Prostate gland (tissue), 2 donors: Measurements from ENCODE around the gene FBXO44. TPM values are rescaled to one million over a fixed set of nuclear protein-coding genes. Genes with fewer than 3 reads are reported as not detected.

Experiments
- DNase-seq: peaks from one replicate; pipeline ENCODE4 v3.0.0-alpha.2; 2019; ENCODE audit warnings: low spot score
- H3K27ac ChIP-seq, 2 donors: fragments of 200-600 bp; sonication (generic); 2 replicates each; pipeline ENCODE4 v1.5.1; 2017 to 2019
- H3K27me3 ChIP-seq: fragments of 200-600 bp; sonication (generic); replicated peaks from 2 replicates; pipeline ENCODE4 v1.5.1; 2019; ENCODE audit not compliant: insufficient read depth
- H3K36me3 ChIP-seq, 2 donors: fragments of 200-600 bp; sonication (generic); 1 replicate in 1 of 2; 2 replicates in 1 of 2; pipeline versions ENCODE4 v1.5.1 to v1.8.1; 2017 to 2019
- H3K4me1 ChIP-seq: fragments of 200-600 bp; sonication (generic); replicated peaks from 2 replicates; pipeline ENCODE4 v1.5.1; 2019
- H3K4me3 ChIP-seq, 2 donors: fragments of 200-600 bp; sonication (generic); 2 replicates each; pipeline ENCODE4 v1.5.1; 2017 to 2019
- H3K9me3 ChIP-seq: fragments of 200-600 bp; sonication (generic); 2 replicates; pipeline ENCODE4 v1.5.1; 2017
- POLR2A ChIP-seq: fragments of 450-650 bp; IDR thresholded peaks from one replicate; pipeline ENCODE4 v1.6.1; 2016; ENCODE audit warnings: antibody characterized with exemption, mild to moderate bottlenecking
- POLR2AphosphoS5 ChIP-seq: sonication (generic); formaldehyde crosslinking; IDR thresholded peaks from one replicate; pipeline ENCODE4 v1.6.1; 2017; ENCODE audit warnings: antibody characterized with exemption
- WGBS: methylation state at CpG from one replicate; pipeline ENCODE4 v1.1.5; 2018; 5-methylcytosine and 5-hydroxymethylcytosine counted together
- intact Hi-C: fragments of 100-400 bp; cut with DNase I; formaldehyde crosslinking; loops from one replicate; pipeline ENCODE4 v1.14.2; 2022
- total RNA-seq, 2 donors: library from RNA; depleted of rRNA; stranded (reverse); fragments of >200 nt; gene quantifications; one replicate each; pipeline ENCODE4 v1.1.0, GENCODE V29; 2016
- TF ChIP-seq, protein P1 (sequence below), 4 experiments: fragments of 200-600 bp in 2 of 4; fragments of 450-650 bp in 2 of 4; sonication (generic) in 2 of 4; IDR thresholded peaks; 1 replicate in 3 of 4; 2 replicates in 1 of 4; pipeline ENCODE4 v1.5.1; 2016 to 2019; ENCODE audit warnings: antibody characterized with exemption in 4 of 4, mild to moderate bottlenecking in 2 of 4, moderate library complexity in 2 of 4

Gene FBXO44
- total RNA-seq, 2 donors from 2014 or later: 29.5 to 51.2 TPM

DNA sequence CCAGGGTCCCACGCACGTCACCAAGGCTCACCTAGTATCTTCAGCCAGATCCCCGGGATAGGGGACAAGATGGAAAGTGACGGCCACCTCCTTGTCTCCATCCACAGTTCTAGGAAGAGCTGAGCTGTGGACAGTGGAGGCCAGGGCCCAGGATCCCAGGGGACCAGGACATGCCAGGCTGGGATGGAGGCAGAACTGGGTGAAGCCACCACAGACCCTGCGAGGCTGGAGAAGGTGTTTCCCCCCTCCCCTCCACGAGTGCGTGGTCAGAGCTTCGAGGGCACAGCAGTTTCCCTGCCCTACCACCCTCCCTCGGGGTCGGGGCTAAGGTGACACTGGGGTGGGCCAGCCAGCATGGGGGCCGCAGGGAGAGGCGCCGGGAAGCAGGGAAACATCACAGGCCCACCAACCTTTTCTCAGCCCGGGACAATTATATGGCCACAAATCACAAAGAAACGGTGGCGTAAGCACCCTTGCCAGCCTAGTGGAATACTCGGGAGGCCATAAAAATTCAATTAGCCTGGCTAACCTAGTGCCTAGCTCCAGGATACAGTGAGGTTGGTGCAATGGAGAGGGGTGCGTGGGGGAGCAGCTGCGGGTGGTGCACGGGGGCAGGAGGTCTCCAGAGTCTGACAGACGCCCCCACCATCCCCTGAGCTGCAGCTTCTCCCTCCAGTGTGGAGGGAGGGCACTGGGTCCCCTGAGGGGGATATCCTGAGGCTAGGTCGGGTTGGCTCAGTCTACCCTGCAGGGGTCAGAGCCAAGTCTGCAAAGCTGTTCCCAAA, 50.2 kb downstream of the FBXO44 start:
- 68% methylated on average over 21 of the region's 22 CpGs for WGBS
- intact Hi-C loops: no loop called here
- H3K27me3 ChIP-seq: no peaks in the 10 kb centered on the region

DNA sequence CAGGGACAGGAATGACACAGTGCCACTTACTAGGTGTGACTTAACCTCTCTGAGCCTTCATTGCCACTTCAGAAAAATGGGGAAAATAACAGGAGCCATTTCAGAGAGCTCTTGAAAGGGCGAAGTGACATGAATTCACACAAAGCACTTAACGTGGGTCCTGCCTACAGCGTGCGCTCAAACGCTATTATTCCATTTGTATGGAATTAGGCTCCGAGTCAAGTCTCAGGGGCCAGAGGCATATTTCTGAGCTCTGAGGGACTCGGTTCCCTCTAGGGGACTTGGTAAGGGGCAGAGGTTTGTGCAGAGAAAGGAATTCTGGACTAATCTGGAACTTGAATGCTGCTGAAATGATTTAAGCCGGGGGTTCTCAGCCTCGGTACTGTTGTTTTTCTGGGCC, 50.9 kb downstream of the FBXO44 start:
- 88% methylated on average over 9 of the region's 9 CpGs for WGBS
- Histone ChIP-seq H3K27me3 (no peaks in the 10 kb centered on the region), H3K27ac (no peak overlapping the region), H3K9me3 (no peaks in the 10 kb centered on the region), H3K4me1 (no peaks in the 10 kb centered on the region), H3K36me3 (no peaks in the 10 kb centered on the region), H3K4me3 (no peak overlapping the region)
- TF ChIP-seq, protein P1, sequence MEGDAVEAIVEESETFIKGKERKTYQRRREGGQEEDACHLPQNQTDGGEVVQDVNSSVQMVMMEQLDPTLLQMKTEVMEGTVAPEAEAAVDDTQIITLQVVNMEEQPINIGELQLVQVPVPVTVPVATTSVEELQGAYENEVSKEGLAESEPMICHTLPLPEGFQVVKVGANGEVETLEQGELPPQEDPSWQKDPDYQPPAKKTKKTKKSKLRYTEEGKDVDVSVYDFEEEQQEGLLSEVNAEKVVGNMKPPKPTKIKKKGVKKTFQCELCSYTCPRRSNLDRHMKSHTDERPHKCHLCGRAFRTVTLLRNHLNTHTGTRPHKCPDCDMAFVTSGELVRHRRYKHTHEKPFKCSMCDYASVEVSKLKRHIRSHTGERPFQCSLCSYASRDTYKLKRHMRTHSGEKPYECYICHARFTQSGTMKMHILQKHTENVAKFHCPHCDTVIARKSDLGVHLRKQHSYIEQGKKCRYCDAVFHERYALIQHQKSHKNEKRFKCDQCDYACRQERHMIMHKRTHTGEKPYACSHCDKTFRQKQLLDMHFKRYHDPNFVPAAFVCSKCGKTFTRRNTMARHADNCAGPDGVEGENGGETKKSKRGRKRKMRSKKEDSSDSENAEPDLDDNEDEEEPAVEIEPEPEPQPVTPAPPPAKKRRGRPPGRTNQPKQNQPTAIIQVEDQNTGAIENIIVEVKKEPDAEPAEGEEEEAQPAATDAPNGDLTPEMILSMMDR (IDR thresholded peaks at IDR 0.05): no peak
- TF ChIP-seq POLR2A (no peak), POLR2AphosphoS5 (no peak)
- intact Hi-C loops: no loop called here
- DNase-seq: no peak

More for the DNA sequence above, 50.2 kb downstream of the FBXO44 start:
- no peak for TF ChIP-seq POLR2A
- TF ChIP-seq POLR2AphosphoS5: no peak
- TF ChIP-seq, protein P1 (IDR thresholded peaks at IDR 0.05): no peak
- Histone ChIP-seq H3K36me3 (no peaks in the 10 kb centered on the region), H3K9me3 (no peaks in the 10 kb centered on the region), H3K4me3 (no peak overlapping the region), H3K4me1 (no peaks in the 10 kb centered on the region), H3K27ac (no peak overlapping the region)
- DNase-seq: no peak

DNA sequence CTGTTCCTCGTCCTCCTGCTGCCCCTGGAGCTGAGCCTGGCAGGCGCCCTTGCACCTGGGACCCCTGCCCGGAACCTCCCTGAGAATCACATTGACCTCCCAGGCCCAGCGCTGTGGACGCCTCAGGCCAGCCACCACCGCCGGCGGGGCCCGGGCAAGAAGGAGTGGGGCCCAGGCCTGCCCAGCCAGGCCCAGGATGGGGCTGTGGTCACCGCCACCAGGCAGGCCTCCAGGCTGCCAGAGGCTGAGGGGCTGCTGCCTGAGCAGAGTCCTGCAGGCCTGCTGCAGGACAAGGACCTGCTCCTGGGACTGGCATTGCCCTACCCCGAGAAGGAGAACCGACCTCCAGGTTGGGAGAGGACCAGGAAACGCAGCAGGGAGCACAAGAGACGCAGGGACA, 51.6 kb downstream of the FBXO44 start:
- Histone ChIP-seq H3K27ac (no peak overlapping the region), H3K36me3 (no peaks in the 10 kb centered on the region), H3K9me3 (no peaks in the 10 kb centered on the region), H3K4me1 (no peaks in the 10 kb centered on the region), H3K4me3 (no peak overlapping the region), H3K27me3 (no peaks in the 10 kb centered on the region)
- intact Hi-C loops: no loop called here
- TF ChIP-seq POLR2AphosphoS5 (no peak), POLR2A (no peak)
- TF ChIP-seq, protein P1 (IDR thresholded peaks at IDR 0.05): no peak
- 92% methylated on average over 12 of the region's 14 CpGs for WGBS
- DNase-seq: no peak

DNA sequence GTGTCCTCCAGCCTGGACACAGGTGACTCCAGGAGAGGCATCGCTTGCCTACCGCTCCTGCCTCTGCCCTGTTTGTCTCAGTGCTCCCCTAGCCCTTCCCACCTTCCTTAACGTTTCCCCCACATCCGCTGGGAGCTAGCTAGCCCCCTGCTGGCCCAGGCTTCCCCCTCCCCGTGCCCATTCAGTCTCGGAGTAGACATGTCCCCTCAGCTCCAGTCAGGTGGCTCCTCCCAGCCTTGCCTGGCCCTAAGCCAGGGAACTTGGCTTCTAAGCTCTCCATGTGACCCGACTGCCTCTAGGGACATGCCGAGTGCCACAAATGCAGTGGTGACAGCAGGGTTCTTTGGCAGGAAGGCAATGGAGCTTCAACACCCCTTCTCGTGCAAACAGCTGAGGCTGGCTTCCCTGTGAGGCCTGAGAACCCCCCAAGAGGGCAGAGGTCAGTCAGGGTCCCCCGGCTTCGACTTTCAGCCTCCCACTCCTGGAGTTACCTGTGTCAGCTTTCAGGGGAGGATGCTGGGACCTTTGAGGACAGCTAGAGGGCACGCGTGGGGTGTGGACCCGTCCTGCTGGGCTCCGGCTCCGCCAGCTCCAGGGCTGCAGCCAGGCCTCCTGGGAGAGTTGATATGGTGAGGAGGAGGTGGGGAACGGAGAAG, 53.1 kb downstream of the FBXO44 start:
- peak; percentile 69 for DNase-seq
- H3K4me1 ChIP-seq: no peaks in the 10 kb centered on the region
- TF ChIP-seq POLR2AphosphoS5 (peak; percentile 32), POLR2A (no peak)
- no peaks in the 10 kb centered on the region for H3K36me3 ChIP-seq
- H3K27ac ChIP-seq: no peak overlapping the region
- H3K27me3 ChIP-seq: no peaks in the 10 kb centered on the region
- H3K9me3 ChIP-seq: no peaks in the 10 kb centered on the region
- intact Hi-C loops: no loop called here
- H3K4me3 ChIP-seq: no peak overlapping the region
- 54% methylated on average over 17 of the region's 17 CpGs for WGBS

DNA sequence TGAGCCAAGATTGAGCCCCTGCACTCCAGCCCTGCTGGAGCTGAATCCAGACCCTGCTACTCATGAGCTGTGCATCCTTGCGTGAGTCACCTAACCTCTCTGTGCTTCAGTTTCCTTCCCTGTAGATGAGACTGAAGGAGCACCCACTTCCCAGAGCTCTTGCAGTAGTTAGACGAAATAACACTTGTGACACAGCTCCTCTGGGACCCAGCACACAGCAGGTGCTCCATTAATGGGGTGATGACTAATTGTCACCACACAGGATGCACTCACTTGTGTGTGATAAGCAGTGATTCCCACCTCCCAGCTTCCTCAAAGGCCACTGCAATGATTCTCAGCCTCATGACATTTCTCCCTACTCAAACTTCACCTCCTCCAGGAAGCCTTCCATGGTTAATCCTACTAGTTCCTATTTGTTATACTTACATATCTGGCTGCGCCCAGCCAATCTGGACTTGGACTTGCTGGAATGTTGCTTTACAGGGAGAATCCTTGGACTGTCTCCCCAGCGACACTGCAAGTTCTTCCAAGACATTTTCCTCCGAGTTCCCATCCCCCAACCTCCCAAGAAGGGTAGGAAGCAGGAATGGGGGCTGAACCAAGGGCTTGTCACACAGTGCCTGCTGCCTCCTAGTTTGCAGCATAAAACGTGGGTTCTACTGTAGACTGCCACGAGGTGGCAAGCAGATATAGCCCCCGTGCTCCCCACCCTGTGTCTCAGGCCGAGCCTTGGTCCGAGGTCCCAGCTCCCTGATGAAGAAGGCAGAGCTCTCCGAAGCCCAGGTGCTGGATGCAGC, 54.1 kb downstream of the FBXO44 start:
- H3K27me3 ChIP-seq: no peaks in the 10 kb centered on the region
- 81% methylated on average over 11 of the region's 11 CpGs for WGBS

More for the DNA sequence above, 54.1 kb downstream of the FBXO44 start:
- no peaks in the 10 kb centered on the region for H3K4me1 ChIP-seq
- no peak overlapping the region for H3K27ac ChIP-seq
- TF ChIP-seq, protein P1 (IDR thresholded peaks at IDR 0.05): no peak
- no peak for TF ChIP-seq POLR2AphosphoS5
- no peak for TF ChIP-seq POLR2A
- no peaks in the 10 kb centered on the region for H3K9me3 ChIP-seq
- H3K4me3 ChIP-seq: no peak overlapping the region
- intact Hi-C loops: no loop called here
- no peak for DNase-seq
- no peaks in the 10 kb centered on the region for H3K36me3 ChIP-seq
